HG03575 (cell line): ENCODE results near the gene ZBTB2.
"Not testable (repeated sequence)": the region's sequence is repeated elsewhere in the genome, so short reads cannot be mapped to it uniquely, and the experiment has no call there.

Source experiments
- ATAC-seq: cut with Tn5 transposase; IDR thresholded peaks from one replicate; pipeline ENCODE4 v1.9.1; 2021; ENCODE audit not compliant: unreplicated experiment, insufficient number of reproducible peaks, low FRiP score; ENCODE audit errors: extremely low read depth

The ZBTB2 gene

DNA sequence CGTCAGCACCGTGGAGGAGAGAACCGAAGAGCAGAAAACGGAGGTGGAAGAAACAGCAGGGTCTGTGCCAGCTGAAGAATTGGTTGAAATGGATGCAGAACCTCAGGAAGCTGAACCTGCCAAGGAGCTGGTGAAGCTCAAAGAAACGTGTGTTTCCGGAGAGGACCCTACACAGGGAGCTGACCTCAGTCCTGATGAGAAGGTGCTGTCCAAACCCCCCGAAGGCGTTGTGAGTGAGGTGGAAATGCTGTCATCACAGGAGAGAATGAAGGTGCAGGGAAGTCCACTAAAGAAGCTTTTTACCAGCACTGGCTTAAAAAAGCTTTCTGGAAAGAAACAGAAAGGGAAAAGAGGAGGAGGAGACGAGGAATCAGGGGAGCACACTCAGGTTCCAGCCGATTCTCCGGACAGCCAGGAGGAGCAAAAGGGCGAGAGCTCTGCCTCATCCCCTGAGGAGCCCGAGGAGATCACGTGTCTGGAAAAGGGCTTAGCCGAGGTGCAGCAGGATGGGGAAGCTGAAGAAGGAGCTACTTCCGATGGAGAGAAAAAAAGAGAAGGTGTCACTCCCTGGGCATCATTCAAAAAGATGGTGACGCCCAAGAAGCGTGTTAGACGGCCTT is 41.6 kb downstream of the ZBTB2 start:
- ATAC-seq = no peak

DNA sequence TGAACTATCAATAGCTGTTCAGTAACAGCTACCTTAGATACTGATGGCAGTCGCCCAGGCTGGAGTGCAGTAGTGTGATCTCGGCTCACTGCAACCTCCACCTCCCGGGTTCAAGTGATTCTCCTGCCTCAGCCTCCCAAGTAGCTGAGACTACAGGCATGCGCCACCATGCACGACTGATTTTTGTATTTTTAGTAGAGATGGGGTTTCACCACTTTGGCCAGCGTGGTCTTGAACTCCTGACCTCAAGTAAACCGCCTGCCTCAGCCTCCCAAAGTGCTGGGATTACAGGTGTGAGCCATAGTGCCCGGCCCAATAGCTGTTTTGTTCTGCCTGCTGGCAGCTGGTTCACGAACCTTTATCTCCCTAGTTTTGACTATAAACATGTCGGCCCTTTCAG is 48.6 kb downstream of the ZBTB2 start:
- not testable (repeated sequence) for ATAC-seq

DNA sequence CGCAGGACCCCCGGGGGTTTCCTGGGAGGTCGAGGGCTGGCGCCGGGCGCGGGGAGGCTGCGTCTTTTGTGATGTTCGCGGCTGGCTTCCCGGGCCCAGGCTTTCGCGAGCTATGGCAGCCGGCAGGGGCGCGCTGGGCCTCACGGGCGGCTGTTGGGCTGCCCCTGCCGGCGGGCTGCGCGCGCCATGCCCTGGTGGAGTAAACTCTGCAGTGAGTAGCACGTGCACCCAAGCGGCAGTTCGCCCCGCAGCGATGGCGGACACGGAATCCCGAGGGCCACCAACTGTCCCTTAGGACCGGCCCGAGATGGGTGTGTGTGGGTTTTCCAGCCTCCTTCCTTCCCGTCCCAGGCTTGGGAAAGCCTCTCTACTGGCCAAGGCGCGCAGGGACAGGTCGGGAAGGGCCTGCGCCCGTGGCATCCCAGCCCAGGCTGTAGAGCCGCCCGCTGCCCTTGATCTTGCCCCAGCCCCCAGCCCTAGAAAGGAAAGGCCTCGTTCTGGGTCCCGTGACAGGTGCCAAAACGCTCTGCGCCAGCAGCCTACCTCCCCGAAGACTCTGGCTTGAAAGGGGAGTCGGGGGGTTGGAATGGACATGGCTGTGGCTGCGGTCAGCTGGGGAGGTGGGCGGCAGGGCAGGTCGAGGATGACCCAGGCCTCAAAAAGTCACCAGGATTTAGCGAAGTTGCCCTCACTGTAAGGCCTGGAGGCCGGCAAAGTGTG is 49.7 kb downstream of the ZBTB2 start:
- ATAC-seq = no peak

DNA sequence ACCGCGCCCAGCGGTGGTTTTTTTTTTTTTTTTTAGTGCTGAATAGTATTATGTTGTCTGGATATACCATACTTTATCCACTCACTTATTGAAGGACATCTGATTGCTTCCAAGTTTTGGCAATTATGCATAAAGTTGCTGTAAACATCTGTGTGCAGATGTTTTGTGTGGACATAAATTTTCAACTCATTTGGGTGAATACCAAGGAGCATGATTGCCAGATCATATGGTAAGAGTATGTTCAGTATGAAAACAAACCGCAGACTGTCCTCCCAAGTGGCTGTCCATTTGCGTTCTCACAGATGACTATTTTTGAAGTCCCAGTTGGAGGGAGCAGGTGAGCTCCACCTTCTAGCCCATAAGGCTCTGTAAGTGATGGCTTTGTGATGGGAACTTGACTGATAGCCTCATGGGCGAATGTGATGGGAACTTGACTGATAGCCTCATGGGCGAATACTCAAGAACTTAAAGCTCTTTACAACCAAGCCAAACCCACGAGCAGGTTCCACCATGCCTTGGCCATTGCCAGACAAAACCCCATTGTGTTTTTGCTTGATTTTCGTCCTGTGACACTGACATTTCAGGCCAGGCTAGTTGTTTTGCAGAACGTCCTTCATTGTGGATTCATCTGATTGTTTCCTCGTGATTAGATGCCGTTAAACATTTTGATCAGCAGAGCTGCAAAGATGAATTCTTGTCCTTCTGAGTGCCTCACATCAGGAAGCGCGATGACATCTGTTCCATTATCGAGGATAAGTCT is 51.0 kb downstream of the ZBTB2 start:
- no peak for ATAC-seq

DNA sequence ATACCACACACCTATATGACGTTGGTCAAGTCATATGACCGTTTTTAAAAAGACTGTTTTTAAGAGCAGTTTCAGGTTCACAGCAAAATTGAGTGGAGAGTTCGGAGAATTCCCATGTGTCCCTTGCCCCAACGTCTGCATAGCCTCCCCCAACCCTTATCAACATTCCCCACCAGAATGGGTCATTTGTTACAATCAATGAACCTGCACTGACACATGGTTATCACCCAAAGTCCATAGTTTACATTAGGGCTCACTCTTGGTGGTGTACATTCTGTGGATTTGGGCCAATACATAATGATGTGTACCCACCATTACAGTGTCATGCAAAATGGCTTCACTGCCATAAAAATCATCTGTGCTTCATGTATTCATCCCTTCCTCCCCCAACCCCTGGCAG is 52.0 kb downstream of the ZBTB2 start:
- ATAC-seq = no peak

DNA sequence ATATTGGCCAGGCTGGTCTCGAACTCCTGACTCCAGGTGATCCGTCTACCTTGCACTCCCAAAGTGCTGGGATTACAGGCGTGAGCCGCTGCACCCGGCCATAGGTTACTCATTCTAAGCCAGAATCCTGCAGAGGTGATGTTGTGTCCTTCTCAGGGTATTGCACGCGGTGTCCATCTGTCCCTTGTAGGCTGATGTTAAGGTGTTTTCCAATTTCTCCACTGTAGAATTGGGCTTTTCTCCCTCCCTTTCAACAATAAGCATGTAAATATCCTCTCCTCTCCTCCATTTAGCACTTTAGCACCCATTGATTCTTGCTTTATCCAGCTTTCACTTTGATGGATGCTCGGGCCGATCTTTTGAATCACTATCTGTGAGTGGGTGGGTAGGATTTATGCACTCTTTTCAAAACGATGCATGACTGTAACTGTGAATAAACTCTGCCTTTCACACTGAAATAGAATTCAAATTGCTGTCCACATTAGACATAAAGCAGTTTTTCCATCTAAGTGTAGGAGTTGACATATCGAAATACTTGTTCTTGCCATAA is 52.6 kb downstream of the ZBTB2 start:
- ATAC-seq = no peak

DNA sequence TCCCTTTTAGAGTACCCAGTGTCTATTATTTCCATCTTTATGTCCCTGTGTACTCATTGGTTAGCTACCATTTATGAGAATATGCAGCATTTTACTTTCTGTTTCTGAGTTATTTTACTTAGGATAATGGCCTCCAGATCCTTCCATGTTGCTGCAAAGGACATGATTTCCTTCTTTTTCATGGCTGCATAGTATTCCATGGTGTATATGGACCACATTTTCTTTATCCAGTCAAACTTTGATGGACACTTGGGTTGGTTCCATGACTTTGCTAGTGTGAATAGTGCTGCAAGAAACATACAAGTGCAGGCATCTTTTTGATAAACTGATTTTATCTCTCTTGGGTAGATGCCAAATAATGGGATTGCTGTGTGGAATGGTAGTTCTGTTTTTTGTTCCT is 55.4 kb downstream of the ZBTB2 start:
- no peak for ATAC-seq

DNA sequence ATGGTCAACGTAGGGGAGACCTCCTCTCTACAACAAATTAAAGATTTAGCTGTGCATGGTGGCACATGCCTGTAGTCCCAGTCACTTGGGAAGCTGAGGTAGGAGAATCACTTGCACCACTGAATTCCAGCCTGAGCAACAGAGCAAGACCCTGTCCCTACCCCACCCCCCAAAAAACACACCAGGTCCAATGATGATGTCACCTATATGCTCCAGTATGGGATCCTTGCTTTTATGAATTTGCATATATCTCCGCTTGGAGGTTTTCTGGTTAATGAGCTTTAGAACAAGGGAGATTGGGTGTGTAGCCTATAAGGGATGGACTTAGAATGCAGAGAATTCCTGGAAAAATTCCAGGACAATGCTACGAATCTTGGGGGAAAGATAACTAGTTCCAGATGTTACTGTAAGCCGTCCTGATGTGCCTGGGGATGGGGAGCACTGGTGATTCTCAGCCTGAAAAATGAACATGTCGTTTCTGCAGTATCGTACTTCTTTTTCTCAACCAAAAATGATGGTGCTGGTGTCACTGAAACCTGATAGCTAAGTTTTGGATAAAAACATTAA is 61.1 kb downstream of the ZBTB2 start:
- no peak for ATAC-seq

DNA sequence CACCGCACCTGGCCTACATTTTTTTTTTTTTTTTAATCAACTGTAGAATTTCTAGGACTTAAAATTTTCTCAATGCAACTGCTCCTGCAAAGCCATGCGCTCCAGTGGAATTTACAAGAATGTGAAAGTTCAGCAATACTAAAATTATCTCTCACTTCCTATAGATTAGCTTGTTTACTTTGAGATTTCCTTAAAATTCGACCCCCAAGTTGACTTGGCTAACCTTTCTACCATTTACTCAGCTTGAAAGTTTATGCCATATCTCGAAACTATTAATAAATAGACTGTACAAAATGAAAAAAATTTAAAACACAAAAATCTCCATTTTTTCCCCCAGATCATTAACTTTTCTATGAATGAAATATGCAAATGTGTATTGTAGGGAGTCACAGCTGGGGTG is 64.3 kb downstream of the ZBTB2 start:
- ATAC-seq = no peak

DNA sequence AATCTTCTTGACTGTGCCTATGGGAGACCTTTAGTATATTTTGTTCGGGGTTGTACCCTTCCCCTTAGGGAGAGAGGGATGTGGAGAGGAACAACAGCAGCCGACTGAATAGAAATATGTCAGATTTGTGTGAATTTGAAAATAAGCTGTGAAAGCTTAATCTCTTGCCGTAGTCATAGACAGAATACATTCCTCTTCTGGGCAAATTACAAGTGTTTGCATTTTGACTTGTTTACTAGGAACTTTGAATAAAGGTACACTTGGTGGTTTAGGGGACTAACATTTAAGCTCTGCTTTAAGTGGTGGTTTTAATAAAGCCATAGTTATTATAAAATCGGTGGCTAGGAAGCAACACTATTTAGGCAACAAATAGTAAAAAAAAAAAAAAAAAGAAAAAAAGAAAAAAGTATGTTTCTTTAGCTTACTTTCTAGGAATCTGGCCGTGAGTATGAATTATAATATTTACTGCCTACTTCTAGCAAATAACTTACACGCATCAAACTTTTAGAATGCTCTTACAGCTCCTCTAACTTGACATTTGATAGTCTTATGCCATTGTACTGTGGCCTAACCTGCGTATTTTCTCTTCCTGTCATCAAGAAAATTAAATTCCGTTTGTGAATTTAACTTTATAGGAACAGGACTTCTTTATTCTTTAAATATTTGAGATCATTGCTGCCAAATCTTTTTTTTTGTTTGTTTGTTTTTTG is 65.1 kb downstream of the ZBTB2 start:
- ATAC-seq = no peak

DNA sequence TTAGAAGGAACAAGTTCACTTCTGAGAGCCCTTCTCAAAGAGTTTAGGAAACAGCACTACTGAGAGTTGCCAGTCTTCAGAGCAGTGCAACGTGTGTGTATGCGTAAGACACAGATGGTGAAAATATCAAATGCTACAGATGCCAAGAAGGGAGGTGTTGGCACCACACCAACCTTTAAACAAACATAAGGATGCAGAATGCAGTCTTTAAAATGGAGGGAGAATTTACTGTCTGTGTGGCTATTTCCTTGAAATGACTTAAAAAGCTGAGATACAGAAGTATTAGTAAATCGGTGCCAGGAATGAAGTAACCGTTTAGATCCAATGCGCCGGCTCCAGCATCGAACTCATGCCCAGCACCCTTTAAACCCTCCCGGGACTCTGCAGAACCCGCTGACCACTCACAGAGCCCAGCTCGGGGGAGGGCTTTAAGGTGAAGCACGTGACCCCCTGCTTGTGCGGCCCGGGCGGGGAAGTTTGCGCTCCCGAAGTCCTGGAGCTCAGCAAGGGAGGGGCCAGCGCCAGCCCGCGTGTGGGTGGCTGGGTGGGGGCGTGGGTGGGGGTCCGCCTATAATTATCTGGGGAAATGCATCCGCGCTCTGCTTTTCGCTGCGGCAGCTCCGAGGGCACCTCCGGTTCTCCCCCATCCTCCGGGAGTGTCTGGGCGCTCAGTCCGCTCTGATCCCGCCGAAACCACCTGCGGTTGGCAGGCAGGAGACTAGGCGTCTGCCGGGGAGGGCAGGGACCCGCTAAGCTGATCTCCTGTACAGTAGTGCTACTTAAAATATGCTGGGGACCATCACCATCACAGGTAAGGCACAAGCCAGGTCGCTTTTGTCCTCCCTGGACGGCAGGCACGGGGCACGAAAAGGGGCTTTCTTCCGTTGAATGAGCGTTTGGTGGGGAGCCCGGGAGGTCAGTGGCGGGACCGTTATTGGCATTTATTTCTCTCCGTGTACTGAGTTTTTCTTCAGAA is 66.0 kb downstream of the ZBTB2 start:
- no peak for ATAC-seq

DNA sequence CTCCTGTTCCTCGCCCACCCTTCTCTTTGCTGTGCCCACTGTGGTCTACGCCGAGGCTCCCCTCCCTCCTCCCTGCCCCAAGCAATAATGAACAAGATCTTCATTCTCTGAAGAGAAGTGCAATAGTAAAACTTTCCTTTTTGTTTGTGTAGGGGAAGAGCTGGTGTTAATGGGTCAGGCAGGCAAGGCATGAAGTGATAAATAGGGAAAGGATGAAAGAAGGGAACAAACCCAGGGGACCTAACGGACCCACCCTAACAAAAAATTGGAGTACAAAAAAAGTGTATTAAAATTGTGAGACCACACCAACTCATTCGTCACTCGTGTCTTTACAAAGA is 66.9 kb downstream of the ZBTB2 start:
- ATAC-seq = no peak

DNA sequence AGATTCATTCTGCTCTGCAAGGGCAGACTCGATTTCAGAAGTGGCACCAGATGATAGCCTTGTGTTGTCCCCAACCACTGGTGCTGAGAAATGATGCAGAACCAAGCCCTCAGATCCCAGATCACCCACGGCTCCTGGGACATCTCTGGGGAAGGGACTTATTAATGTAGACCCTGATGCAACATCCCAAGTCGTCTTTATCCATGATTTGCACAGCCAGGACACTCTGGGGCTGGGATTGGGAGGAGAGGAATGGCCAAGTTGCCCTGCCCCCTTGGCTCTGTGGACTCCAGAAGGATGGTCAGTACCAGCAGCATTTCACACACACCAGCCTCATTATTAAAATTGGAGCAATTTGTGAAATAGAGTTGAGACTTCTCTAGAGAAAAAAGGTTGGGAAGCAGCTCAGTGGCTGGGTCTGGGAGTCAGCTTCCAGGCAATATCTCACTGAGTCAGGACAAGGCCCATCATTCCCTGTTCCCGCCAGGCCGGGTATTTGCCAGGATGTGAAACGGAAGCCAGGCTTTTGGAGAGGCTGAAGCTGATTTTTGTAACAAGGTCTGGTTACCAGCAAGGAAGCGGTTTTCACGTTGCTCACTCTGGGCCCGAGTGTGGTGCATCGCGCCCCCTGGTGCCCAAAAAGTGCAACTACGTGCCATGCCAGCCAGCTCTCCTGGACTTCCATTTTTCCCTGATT is 67.4 kb downstream of the ZBTB2 start:
- no peak for ATAC-seq

DNA sequence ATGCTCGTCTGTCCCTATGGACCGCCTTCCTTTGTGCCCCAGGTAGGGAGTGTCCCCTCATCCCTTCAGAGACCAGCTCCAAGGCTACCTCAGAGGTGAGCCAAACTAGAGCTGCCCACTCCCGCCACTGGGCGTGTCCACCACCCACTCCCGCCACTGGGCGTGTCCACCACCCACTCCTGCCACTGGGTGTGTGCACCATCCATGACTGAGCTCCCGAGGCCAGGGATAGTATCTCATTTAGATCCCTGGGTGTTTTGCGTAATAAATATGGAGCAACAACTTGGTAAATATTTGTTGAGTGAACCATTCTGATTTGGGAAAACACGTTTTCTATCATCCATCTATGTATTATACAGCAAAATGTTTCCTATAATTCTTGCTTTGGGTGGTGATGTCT is 68.8 kb downstream of the ZBTB2 start:
- no peak for ATAC-seq

DNA sequence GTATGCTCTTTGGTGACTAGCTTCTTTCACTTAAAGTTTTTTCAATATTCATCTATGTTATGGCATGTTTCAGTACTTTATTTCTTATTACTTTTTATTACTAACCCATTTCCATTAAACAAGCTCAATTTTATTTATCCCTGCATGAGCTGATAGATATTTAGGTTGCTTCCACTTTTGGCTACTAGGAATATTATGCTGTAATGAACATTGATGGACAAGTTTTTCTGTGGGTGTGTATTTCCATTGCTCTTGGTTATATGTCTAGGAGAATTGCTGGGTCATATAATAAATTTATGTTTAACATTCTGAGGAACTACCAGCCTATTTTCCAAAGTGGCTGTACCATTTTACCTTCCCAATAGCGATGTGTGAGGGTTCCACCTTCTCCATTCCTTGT is 69.9 kb downstream of the ZBTB2 start:
- ATAC-seq = no peak

DNA sequence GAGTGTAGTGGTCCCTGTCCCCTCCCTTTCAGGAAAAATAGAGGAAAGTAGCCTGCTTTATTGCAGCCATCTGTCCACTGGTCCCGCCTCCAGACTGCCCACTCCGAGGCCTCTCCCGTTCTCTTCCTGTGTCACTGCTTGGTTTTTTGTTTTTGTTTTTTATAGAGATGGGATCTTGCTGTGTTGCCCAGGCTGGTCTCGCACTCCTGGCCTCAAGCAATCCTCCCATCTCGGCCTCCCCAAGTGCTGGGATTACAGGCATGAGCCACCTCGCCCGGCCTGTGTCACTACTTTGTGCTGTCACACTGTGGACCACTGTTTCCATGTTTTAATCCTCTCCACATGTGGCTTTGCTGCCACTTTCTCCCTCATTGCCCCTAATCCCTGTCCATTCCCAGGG is 71.2 kb downstream of the ZBTB2 start:
- ATAC-seq = no peak

DNA sequence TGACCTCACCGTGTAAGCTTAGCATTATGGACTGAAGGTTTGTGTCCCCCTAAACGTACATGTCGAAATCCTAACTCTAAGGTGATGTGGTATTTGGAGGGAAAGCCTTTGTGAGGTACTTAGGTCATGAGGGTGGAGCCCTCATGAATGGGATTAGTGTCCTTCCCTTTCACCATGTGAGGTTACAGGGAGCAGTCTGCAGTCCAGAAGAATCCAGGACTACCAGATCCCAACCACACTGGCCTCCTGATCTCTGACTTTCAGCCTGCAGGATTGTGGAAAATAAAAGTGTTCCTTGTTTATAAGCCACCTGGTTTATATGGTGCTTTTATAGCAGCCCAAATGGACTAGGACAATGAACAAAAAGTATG is 73.4 kb downstream of the ZBTB2 start:
- ATAC-seq = no peak
